Urothelium cell line (cell line): ENCODE data around the gene GOLGA2.

Experiments used
- DNase-seq: peaks from one replicate; pipeline ENCODE4 v3.0.0; 2011; ENCODE audit warnings: low spot score, mixed read lengths
- FAIRE-seq: peaks from 2 replicates; lab custom pipeline; 2011; peaks lifted over from hg19 to GRCh38; lab: Jason Lieb, UNC

GOLGA2 gene

GRCh38 chr9:128216781-128217553 lies 58.8 kb downstream of the GOLGA2 start:
- DNase-seq (no peak), FAIRE-seq (no peak)

GRCh38 chr9:128215491-128216409 lies 60.1 kb downstream of the GOLGA2 start:
- FAIRE-seq (no peak), DNase-seq (peak; percentile 47)

- FAIRE-seq: no peak
- DNase-seq: peak; percentile 54
These were observed 61.0 kb downstream of the GOLGA2 start for GRCh38 chr9:128214571-128215490.

DNA sequence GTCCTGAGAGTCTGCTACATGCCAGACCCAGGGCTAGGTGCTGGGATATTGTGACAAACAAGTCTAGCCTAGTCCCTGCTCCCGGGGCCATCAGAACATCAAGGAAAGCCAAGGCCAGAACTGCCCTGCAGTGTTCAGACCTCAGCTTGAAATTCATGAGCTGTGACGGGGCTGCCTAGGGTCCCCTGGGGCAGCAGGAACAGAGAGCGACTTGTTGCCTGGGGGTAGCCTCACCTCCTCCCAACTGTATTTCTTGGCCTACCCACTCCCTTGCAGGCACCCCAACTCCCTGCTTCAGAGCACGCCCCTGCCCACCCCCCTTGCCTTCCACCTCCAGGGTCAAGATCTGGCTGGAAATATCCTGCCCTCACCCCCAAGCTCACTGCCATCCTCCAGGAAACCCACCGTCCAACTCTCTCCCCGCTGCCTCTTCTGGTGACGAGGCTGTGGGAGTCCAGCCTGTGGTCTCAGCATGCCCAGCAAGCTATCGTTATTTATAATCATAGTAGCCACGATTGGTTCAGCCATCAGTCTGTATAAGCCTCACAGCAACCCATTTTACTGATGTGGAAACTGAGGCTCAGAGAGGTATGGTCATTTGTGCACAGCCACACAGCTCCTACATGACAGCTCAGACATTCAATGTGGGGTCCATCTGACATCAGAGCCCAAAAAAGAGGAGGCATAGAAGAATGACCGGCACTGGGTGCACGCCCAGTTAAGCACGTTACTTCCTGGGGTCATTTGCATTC lies 61.9 kb downstream of the GOLGA2 start:
- DNase-seq: no peak
- no peak for FAIRE-seq

- no peak for FAIRE-seq
- no peak for DNase-seq
These were observed 63.9 kb downstream of the GOLGA2 start for GRCh38 chr9:128211981-128212281.

DNA sequence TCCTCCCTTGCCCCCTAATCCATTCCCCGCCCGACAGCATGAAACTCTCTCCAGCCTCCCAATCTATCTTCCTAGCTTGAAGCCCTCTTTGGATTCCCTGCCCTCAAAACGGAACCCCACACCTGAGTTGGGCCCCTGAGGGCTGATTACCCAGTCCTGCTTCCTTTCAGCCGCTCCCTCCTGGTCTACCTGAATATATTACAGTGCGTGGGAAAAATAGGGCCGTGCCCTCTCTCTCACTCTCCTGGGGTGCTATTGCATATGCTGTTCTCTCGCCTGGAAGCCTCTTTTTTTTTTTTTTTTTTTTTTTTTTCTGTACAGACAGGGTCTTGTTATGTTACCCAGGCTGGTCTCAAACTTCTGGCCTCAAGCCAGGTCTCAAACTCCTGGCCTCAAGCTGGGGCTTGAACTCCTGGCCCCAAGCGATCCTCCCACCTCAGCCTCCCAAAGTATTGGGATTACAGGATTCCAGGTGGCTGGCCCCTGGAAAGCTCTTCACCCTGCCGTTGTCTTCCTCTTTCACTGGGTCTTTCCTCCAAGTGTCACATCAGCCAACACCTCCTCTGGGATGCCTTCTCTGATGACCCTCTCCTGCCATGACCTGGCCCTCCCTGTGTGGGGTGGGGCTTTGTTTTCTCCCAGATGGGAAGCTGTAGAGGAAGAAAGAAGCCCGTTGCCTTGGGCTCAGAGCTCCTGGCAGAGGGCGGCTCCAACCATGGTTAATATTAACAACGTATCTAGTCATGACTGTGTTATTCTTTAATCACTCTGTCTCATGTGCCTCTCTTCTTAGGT lies 64.4 kb downstream of the GOLGA2 start:
- FAIRE-seq: no peak
- no peak for DNase-seq

DNA sequence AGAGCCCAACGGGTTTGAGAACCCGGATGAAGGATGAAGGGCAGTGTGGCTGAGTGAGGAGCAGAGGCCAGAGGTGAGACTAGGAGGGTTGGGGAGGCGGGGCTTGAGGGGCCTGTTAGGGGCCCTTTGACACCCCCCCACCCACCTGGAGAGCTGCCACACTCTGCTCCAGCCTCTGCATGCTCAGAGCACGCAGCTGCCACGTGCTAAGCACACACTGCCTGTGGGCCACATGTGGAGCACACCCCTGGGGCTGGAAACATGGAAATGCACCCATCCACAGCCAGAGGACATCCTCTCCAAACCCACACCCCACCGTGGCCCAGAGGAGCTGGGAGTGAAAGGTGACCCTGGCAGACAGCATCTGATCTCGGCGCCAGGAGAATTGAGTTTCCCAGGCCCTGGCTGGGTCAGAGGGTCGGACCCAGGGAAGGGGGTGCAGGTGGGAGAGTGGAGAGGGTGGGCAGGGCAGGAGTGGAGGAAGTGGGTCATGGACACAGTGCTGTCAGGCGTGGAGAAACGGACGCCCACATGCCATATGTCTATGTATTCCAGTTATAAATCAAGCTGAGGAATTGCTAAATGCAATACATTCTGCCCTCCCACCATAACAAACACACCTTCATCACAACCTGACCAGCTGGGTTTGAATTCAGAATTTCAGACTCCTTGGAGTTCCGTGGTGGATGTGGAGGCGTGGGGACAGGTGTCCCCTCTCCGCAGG lies 66.7 kb downstream of the GOLGA2 start:
- FAIRE-seq (no peak), DNase-seq (no peak)

GRCh38 chr9:128208386-128208785 lies 67.4 kb downstream of the GOLGA2 start:
- no peak for DNase-seq
- FAIRE-seq: no peak

DNA sequence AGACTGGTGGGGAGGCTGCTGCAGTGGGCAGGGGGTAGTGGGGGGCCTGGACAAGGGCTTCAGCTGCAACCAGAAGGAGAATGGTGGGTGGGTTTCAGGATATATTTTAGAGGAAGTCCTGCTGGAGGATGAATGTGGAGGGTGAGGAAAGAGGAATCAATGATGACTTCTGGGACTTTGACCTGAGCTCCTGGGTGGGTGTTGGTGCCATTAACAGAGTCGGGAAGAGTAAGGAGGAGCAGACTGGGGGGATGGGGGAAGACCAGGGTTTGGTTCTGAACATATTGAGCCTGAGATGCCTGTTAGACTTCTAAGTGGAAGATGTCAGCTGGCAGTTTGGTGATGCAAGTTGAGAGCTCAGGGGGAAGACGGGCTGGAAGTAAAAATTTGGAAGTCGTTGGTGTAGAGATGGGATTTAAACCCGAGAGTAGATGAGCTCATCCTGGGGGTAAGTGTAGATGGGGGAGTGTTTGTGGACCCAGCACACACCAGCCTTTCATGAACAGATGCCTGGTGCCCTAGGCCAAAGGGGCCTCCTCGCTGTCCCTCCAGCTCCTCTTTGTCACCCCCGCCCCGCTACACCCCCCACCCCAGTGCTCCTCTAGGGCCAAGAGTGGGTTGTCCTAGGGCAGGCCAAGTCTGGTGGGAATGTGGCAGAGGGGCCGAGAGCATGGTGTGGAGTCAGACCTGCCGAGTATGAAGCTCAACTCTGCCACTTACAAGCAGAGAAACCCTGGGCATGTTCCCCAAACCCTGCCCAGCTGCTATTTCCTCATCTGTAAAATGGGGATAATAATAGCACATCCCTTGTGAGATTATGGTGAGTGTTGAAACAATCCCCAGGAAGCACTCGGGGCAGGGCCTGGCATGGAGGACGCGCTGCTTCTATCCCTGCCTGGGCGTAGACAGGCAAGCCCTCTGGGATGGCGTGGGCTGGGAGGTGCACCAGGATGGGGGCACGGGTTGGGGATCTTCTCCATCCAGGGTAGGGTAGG lies 68.6 kb downstream of the GOLGA2 start:
- no peak for FAIRE-seq
- no peak for DNase-seq

GRCh38 chr9:128206484-128206883 lies 69.3 kb downstream of the GOLGA2 start:
- FAIRE-seq (no peak), DNase-seq (no peak)
